ENCODE measurements around the gene VIT. TPM values are rescaled to one million over a fixed set of nuclear protein-coding genes. Genes with fewer than 3 reads are reported as not detected.
A peak's percentile ranks its signal among the peaks of the same experiment; 100 is the strongest.

Gene VIT
- total RNA-seq, 4 donors from 2014 or later = 1.2 to 5.0 (median 3.8) TPM

DNA sequence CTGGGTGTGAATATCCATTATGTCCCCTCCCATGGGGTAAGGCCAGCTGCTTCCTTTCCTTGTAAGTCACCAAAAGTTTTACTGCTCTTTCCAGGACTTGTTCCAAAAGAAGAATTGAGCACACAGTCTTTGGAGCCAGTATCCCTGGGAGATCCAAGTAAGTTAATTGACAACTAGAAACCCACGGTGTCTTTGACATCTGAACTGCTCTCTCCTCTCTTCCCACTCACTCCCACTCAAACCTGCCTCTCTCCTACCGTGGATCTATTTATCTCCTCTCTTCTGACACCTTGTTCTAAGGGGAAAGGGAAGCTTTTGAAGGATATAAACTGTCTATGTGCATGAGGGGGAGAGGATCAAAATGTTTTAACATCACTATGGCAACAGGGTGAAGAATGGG is 86.7 kb downstream of the VIT start:
- TF ChIP-seq, protein P1, sequence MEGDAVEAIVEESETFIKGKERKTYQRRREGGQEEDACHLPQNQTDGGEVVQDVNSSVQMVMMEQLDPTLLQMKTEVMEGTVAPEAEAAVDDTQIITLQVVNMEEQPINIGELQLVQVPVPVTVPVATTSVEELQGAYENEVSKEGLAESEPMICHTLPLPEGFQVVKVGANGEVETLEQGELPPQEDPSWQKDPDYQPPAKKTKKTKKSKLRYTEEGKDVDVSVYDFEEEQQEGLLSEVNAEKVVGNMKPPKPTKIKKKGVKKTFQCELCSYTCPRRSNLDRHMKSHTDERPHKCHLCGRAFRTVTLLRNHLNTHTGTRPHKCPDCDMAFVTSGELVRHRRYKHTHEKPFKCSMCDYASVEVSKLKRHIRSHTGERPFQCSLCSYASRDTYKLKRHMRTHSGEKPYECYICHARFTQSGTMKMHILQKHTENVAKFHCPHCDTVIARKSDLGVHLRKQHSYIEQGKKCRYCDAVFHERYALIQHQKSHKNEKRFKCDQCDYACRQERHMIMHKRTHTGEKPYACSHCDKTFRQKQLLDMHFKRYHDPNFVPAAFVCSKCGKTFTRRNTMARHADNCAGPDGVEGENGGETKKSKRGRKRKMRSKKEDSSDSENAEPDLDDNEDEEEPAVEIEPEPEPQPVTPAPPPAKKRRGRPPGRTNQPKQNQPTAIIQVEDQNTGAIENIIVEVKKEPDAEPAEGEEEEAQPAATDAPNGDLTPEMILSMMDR (IDR thresholded peaks at IDR 0.05) = no peak
- TF ChIP-seq POLR2A (IDR thresholded peaks at IDR 0.05) = no peak
- H3K27me3 ChIP-seq = no peaks in the 10 kb centered on the region
- no peak overlapping the region for H3K27ac ChIP-seq
- no peaks in the 10 kb centered on the region for H3K4me1 ChIP-seq
- H3K9me3 ChIP-seq = no peaks in the 10 kb centered on the region
- DNase-seq = no peak
- no peaks in the 10 kb centered on the region for H3K36me3 ChIP-seq
- H3K4me3 ChIP-seq = no peak overlapping the region

DNA sequence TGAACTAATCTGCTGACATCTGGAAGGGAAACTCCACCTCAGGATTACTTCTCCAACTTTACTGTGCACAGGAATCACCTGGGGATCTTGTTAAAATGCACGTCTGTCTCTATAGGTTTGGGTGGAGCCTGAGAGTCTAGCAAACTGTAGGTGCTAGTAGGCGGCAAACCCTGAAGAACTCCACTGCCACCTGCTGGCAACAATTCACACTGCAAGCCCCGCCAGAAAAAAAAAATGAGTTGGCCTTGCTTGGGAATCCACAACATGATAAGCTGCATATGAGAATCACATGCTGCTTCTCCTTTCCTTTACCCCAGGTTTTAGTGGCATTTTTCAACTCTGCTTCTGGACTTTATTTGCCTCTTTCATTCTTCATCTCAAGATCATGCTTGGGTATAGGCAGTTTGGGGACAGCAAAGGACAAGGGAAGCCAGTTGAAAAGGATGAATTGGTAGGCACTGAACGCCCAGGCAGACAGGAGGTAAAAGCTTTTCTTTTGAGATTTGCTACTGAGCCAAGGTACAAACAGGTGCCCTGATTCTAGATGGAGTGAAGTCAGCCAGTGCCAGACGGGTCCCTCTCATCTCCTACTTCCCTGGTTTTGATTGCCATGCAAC is 88.8 kb downstream of the VIT start:
- Histone ChIP-seq H3K27ac (no peak overlapping the region), H3K9me3 (no peaks in the 10 kb centered on the region), H3K4me1 (no peaks in the 10 kb centered on the region), H3K36me3 (no peaks in the 10 kb centered on the region), H3K4me3 (no peak overlapping the region), H3K27me3 (no peaks in the 10 kb centered on the region)
- DNase-seq = peak; percentile 21 to 79 (median 71)
- TF ChIP-seq, protein P1 (IDR thresholded peaks at IDR 0.05) = peak; percentile 69 to 93 (median 86)
- TF ChIP-seq POLR2A (IDR thresholded peaks at IDR 0.05) = no peak

DNA sequence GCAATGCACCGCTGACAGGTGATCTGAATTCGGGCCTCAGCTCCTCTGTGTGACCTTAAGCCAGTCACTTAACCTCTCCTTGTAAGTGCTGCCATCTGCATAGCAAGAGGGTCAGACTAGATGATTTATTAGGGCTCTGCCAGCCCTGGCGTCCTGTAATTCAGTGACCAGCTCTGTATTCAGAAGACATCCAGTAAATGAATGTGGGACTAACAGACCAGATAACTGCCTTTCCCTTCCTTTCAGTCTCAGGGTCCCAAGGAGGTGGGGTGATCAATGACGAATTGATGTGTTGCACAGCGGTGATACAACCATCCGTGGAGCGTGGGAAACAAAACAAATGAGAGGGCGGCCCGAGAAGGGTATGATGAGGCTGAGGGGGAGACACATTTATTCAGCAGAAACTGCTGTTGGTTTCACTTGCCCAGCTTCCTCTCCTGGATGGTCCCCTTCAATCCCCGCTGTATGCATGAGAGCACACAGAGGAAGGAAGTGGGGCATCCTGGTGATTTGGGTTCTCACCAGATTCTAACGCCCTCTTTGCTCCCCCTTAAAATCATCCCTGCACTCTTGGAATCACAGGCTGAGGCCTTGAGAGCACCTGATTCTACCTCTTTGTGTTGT is 92.8 kb downstream of the VIT start:
- H3K4me3 ChIP-seq = no peak overlapping the region
- no peaks in the 10 kb centered on the region for H3K27me3 ChIP-seq
- no peak for DNase-seq
- TF ChIP-seq, protein P1 (IDR thresholded peaks at IDR 0.05) = no peak
- TF ChIP-seq POLR2A (IDR thresholded peaks at IDR 0.05) = no peak
- no peaks in the 10 kb centered on the region for H3K36me3 ChIP-seq
- no peaks in the 10 kb centered on the region for H3K9me3 ChIP-seq
- no peaks in the 10 kb centered on the region for H3K4me1 ChIP-seq
- no peak overlapping the region for H3K27ac ChIP-seq

DNA sequence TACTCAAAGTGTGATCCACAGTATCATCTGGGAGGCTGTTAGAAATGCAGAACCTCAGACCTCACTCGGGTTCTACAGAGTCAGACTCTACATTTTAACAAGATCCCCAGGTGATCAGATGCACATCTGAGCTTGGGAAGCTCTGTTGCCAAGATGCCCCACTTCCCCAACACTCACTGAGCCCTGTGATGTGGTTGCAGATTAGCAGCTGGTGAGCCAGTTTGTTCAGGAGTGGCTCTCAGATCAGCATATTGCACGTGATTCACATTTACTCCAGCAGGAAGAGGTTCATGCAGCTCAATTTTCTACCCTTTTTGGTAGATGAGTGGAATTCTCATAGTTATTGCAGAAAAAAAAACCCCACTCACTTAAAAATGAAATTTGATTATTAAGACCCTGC is 96.4 kb downstream of the VIT start:
- Histone ChIP-seq H3K27ac (no peak overlapping the region), H3K4me3 (no peak overlapping the region), H3K36me3 (no peaks in the 10 kb centered on the region), H3K4me1 (no peaks in the 10 kb centered on the region), H3K27me3 (no peaks in the 10 kb centered on the region), H3K9me3 (no peaks in the 10 kb centered on the region)
- no peak for TF ChIP-seq POLR2A (IDR thresholded peaks at IDR 0.05)
- TF ChIP-seq, protein P1 (IDR thresholded peaks at IDR 0.05) = no peak
- DNase-seq = no peak

DNA sequence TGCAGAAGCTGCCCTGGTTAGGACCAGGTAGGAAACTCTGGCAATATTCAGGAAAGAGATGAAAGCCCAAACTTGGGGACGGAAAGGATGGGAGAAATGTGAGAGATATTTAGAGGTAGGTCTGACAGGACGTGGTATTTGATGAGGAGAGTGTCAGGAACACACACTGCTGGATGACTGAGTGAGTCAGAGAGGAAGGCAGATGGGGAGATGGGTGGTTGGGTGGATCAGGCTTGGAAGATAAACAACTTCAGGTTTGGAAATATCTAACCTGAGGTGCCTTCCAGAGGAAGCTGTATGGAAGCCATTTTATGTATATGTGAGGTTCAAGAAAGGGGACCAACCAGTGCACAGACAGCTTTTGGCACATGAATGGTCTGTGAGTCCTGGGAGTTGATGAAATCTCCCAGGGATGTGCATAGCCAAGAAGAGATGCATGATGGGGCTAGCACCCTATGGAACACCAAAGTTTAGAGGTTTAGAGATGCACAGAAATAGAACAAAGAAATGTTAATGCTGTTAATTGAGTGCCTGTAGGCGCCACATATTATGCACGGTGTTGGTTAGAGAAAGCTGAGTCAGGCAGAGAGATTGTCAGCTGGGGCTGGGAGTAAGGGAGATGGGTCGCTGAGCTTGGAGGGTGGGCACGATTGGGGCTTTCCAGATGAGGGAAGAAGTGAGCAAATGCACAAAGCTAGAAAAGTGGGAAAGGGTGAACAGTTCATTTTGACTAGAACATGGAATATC is 101.0 kb downstream of the VIT start:
- Histone ChIP-seq H3K4me1 (no peaks in the 10 kb centered on the region), H3K4me3 (no peak overlapping the region), H3K27me3 (no peaks in the 10 kb centered on the region), H3K27ac (no peak overlapping the region), H3K9me3 (no peaks in the 10 kb centered on the region), H3K36me3 (no peaks in the 10 kb centered on the region)
- DNase-seq = no peak
- TF ChIP-seq POLR2A (IDR thresholded peaks at IDR 0.05) = no peak
- TF ChIP-seq, protein P1 (IDR thresholded peaks at IDR 0.05) = no peak

Data from Peyer's patch (tissue), 4 donors.